Type B pancreatic cell (in vitro differentiated cells): ENCODE measurements around the gene KCNJ16. TPM values are rescaled to one million over a fixed set of nuclear protein-coding genes. Genes with fewer than 3 reads are reported as not detected.

ENCODE experiments used
- DNase-seq: peaks from one replicate; pipeline ENCODE4 v3.0.0; 2021; ENCODE audit warnings: mixed read lengths; ENCODE audit not compliant: unreplicated experiment; ENCODE audit errors: extremely low spot score
- H3K27ac Mint-ChIP-seq: 2 replicates; pipeline ENCODE4 v1.8.0; 2021; ENCODE audit warnings: mild to moderate bottlenecking, mixed read lengths
- H3K27me3 Mint-ChIP-seq: 2 replicates; pipeline ENCODE4 v1.8.0; 2021; ENCODE audit warnings: mixed read lengths
- H3K36me3 Mint-ChIP-seq: 2 replicates; pipeline ENCODE4 v1.8.0; 2021; ENCODE audit warnings: mixed read lengths
- H3K4me1 Mint-ChIP-seq: one replicate; pipeline ENCODE4 v1.8.0; 2021; ENCODE audit warnings: mixed read lengths; ENCODE audit not compliant: unreplicated experiment
- H3K4me3 Mint-ChIP-seq: 2 replicates; pipeline ENCODE4 v1.8.0; 2021; ENCODE audit warnings: mild to moderate bottlenecking, mixed read lengths
- H3K9me3 Mint-ChIP-seq: 2 replicates; pipeline ENCODE4 v1.8.0; 2021; ENCODE audit warnings: mixed read lengths
- CTCF ChIP-seq: fragments of 200-600 bp; sonication (generic); conservative IDR thresholded peaks from 2 replicates; pipeline ENCODE4 v1.5.0; 2021; ENCODE audit warnings: antibody characterized with exemption, mild to moderate bottlenecking
- long read RNA-seq: library from polyadenylated mRNA; unstranded; transcript quantifications from one replicate; pipeline ENCODE4 v2.0.0, GENCODE V29; 2020
- total RNA-seq: library from RNA; stranded (reverse); gene quantifications from 2 replicates; pipeline ENCODE4 v1.2.1, GENCODE V29; 2021; ENCODE audit warnings: low replicate concordance

KCNJ16 gene
- total RNA-seq = 6.2 and 13.5 TPM in 2 replicates
- long read RNA-seq, partial matches to known transcripts = 1 of 5 reads
- long read RNA-seq, other reads (novel, unspliced or antisense) = 2 of 5 reads

- TF ChIP-seq CTCF = no peak
- Mint-ChIP-seq H3K36me3 (no peaks in the 10 kb centered on the region), H3K9me3 (peaks cover 9% of the 10 kb centered on the region), H3K27me3 (no peaks in the 10 kb centered on the region), H3K4me1 (peaks cover 44% of the 10 kb centered on the region), H3K27ac (peak within 1 kb of the TSS; percentile 17), H3K4me3 (peak within 1 kb of the TSS; percentile 18)
- no peak for DNase-seq
These were observed at the start of gene KCNJ16 for GRCh38 chr17:70074956-70075355. Gene KCNJ16, plus strand, starts transcription at chr17:70075225. Its CDS starts 56,863 bp downstream, at chr17:70132088.

GRCh38 chr17:70028397-70028796 is 46.6 kb upstream of the KCNJ16 start:
- Mint-ChIP-seq H3K27me3 (no peaks in the 10 kb centered on the region), H3K4me1 (no peaks in the 10 kb centered on the region), H3K27ac (no peak overlapping the region), H3K36me3 (no peaks in the 10 kb centered on the region), H3K4me3 (no peak overlapping the region), H3K9me3 (peaks cover 10% of the 10 kb centered on the region)
- DNase-seq = no peak
- TF ChIP-seq CTCF = no peak

GRCh38 chr17:70028978-70029767 is 45.9 kb upstream of the KCNJ16 start:
- Mint-ChIP-seq H3K9me3 (peaks cover 10% of the 10 kb centered on the region), H3K4me3 (no peak overlapping the region), H3K27me3 (no peaks in the 10 kb centered on the region), H3K27ac (no peak overlapping the region), H3K36me3 (no peaks in the 10 kb centered on the region), H3K4me1 (no peaks in the 10 kb centered on the region)
- DNase-seq = no peak
- no peak for TF ChIP-seq CTCF

GRCh38 chr17:70030371-70030770 is 44.7 kb upstream of the KCNJ16 start:
- Mint-ChIP-seq H3K4me3 (no peak overlapping the region), H3K4me1 (no peaks in the 10 kb centered on the region), H3K27me3 (no peaks in the 10 kb centered on the region), H3K9me3 (peaks cover 10% of the 10 kb centered on the region), H3K27ac (no peak overlapping the region), H3K36me3 (no peaks in the 10 kb centered on the region)
- TF ChIP-seq CTCF = no peak
- no peak for DNase-seq

- no peak overlapping the region for H3K27ac Mint-ChIP-seq
- H3K27me3 Mint-ChIP-seq = no peaks in the 10 kb centered on the region
- no peaks in the 10 kb centered on the region for H3K36me3 Mint-ChIP-seq
- H3K9me3 Mint-ChIP-seq = peaks cover 10% of the 10 kb centered on the region
- no peak for TF ChIP-seq CTCF
- H3K4me1 Mint-ChIP-seq = no peaks in the 10 kb centered on the region
- H3K4me3 Mint-ChIP-seq = no peak overlapping the region
- no peak for DNase-seq
These were observed 43.7 kb upstream of the KCNJ16 start for GRCh38 chr17:70031341-70031740.
